IMR-90 (cell line): ENCODE measurements around the gene CELSR1.

Source experiments
- MAZ ChIP-seq: IDR thresholded peaks from 2 replicates; pipeline ENCODE4 v1.6.1; 2012; ENCODE audit warnings: low read depth, mild to moderate bottlenecking, low read length, improper control_type of control experiment, moderate library complexity, borderline replicate concordance
- TF ChIP-seq, protein P1 (sequence below): conservative IDR thresholded peaks from 2 replicates; pipeline ENCODE4 v1.5.1; 2012; ENCODE audit warnings: mild to moderate bottlenecking, low read depth, low read length, improper control_type of control experiment
- TF ChIP-seq, protein P2 (sequence below): fragments of 150-350 bp; IDR thresholded peaks from 2 replicates; pipeline ENCODE4 v1.6.1; 2017; ENCODE audit warnings: mild to moderate bottlenecking, antibody characterized with exemption, low read length, low read depth

DNA sequence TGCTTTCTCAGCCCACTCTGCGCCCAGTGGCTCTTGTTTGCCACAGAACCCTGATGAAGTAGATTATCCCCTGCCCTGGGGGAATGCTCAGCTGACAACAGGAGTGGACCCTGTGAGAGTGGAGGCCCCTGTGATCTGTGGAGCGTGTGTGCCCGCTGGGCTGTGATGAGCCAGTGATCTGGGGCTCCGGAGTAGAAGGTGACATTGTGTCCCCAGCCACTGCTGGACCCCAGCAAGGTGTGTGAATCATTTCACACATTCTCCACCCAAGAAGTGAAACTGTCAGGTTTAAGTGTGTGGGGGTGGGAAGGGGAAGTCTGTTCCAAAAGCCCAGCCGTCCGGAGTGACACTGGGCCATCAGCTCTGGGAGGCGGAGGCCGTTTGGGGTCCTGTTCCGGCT, 49.6 kb upstream of the CELSR1 start:
- TF ChIP-seq, protein P1, sequence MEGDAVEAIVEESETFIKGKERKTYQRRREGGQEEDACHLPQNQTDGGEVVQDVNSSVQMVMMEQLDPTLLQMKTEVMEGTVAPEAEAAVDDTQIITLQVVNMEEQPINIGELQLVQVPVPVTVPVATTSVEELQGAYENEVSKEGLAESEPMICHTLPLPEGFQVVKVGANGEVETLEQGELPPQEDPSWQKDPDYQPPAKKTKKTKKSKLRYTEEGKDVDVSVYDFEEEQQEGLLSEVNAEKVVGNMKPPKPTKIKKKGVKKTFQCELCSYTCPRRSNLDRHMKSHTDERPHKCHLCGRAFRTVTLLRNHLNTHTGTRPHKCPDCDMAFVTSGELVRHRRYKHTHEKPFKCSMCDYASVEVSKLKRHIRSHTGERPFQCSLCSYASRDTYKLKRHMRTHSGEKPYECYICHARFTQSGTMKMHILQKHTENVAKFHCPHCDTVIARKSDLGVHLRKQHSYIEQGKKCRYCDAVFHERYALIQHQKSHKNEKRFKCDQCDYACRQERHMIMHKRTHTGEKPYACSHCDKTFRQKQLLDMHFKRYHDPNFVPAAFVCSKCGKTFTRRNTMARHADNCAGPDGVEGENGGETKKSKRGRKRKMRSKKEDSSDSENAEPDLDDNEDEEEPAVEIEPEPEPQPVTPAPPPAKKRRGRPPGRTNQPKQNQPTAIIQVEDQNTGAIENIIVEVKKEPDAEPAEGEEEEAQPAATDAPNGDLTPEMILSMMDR, result no peak
- TF ChIP-seq MAZ, result no peak
- TF ChIP-seq, protein P2, sequence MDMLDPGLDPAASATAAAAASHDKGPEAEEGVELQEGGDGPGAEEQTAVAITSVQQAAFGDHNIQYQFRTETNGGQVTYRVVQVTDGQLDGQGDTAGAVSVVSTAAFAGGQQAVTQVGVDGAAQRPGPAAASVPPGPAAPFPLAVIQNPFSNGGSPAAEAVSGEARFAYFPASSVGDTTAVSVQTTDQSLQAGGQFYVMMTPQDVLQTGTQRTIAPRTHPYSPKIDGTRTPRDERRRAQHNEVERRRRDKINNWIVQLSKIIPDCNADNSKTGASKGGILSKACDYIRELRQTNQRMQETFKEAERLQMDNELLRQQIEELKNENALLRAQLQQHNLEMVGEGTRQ, result no peak
